ENCODE measurements around the gene SCRN1. TPM values are rescaled to one million over a fixed set of nuclear protein-coding genes. Genes with fewer than 3 reads are reported as not detected.

Gene SCRN1
- polyA plus RNA-seq, 4 donors, result 57.3 to 70.8 (median 63.4) TPM

- DNase-seq (ENCODE audit: low read depth in 4 of 4, low spot score in 3 of 4), result no peak
Measured at GRCh38 chr7:30010021-30010420, 20.4 kb upstream of the SCRN1 start.

- no peak for DNase-seq (ENCODE audit: low read depth in 4 of 4, low spot score in 3 of 4)
Measured at GRCh38 chr7:30005464-30005863, 15.9 kb upstream of the SCRN1 start.

- no peak for DNase-seq (ENCODE audit: low read depth in 4 of 4, low spot score in 3 of 4)
Measured at GRCh38 chr7:30003098-30003497, 13.5 kb upstream of the SCRN1 start.

- DNase-seq (ENCODE audit: low read depth in 4 of 4, low spot score in 3 of 4), result no peak
Measured at GRCh38 chr7:30001998-30002397, 12.4 kb upstream of the SCRN1 start.

GRCh38 chr7:29998489-29998888, 8.9 kb upstream of the SCRN1 start:
- no peak for DNase-seq (ENCODE audit: low read depth in 4 of 4, low spot score in 3 of 4)

GRCh38 chr7:29996321-29996720, 6.7 kb upstream of the SCRN1 start:
- DNase-seq (ENCODE audit: low read depth in 4 of 4, low spot score in 3 of 4), result no peak

GRCh38 chr7:29995652-29996051, 6.1 kb upstream of the SCRN1 start:
- no peak for DNase-seq (ENCODE audit: low read depth in 4 of 4, low spot score in 3 of 4)

- no peak for DNase-seq (ENCODE audit: low read depth in 4 of 4, low spot score in 3 of 4)
Measured at GRCh38 chr7:29993140-29993539, 3.5 kb upstream of the SCRN1 start.

- no peak for DNase-seq (ENCODE audit: low read depth in 4 of 4, low spot score in 3 of 4)
Measured at GRCh38 chr7:29991937-29992336, 2.3 kb upstream of the SCRN1 start.

GRCh38 chr7:29990931-29991330, 1.3 kb upstream of the SCRN1 start:
- DNase-seq (ENCODE audit: low read depth in 4 of 4, low spot score in 3 of 4), result no peak

- DNase-seq (ENCODE audit: low read depth in 4 of 4, low spot score in 3 of 4), result peak; percentile 36 to 49 (median 46)
Measured at GRCh38 chr7:29988424-29989256, 961 bp downstream of the SCRN1 start.

- peak; percentile 24 to 55 (median 41) for DNase-seq (ENCODE audit: low read depth in 4 of 4, low spot score in 3 of 4)
Measured at GRCh38 chr7:29987811-29988317, 1.7 kb downstream of the SCRN1 start.

- no peak for DNase-seq (ENCODE audit: low read depth in 4 of 4, low spot score in 3 of 4)
Measured at GRCh38 chr7:29987083-29987482, 2.5 kb downstream of the SCRN1 start.

GRCh38 chr7:29980151-29980550, 9.4 kb downstream of the SCRN1 start:
- no peak for DNase-seq (ENCODE audit: low read depth in 4 of 4, low spot score in 3 of 4)

GRCh38 chr7:29977886-29978651, 11.5 kb downstream of the SCRN1 start:
- DNase-seq (ENCODE audit: low read depth in 4 of 4, low spot score in 3 of 4), result no peak

GRCh38 chr7:29976673-29977415, 12.8 kb downstream of the SCRN1 start:
- peak; percentile 14 to 51 (median 32) for DNase-seq (ENCODE audit: low read depth in 4 of 4, low spot score in 3 of 4)

- DNase-seq (ENCODE audit: low read depth in 4 of 4, low spot score in 3 of 4), result no peak
Measured at GRCh38 chr7:29976266-29976665, 13.3 kb downstream of the SCRN1 start.

- DNase-seq (ENCODE audit: low read depth in 4 of 4, low spot score in 3 of 4), result no peak
Measured at GRCh38 chr7:29975561-29975960, 14.0 kb downstream of the SCRN1 start.

GRCh38 chr7:29974286-29974685, 15.3 kb downstream of the SCRN1 start:
- DNase-seq (ENCODE audit: low read depth in 4 of 4, low spot score in 3 of 4), result no peak

- no peak for DNase-seq (ENCODE audit: low read depth in 4 of 4, low spot score in 3 of 4)
Measured at GRCh38 chr7:29972315-29972669, 17.3 kb downstream of the SCRN1 start.
